IMR-90 (cell line): ENCODE measurements around the gene SEPTIN10. TPM values are rescaled to one million over a fixed set of nuclear protein-coding genes. Genes with fewer than 3 reads are reported as not detected.

ENCODE experiments used
- ATAC-seq: fragments of 200-7000 bp; cut with Tn5 transposase; 2 replicates; pipeline ENCODE4 v1.9.1; 2020; ENCODE audit warnings: low read depth, mild to moderate bottlenecking, moderate library complexity
- BruUV-seq: library from RNA; stranded (reverse); fragments of 400-500 nt; replicated peaks from 2 replicates; lab custom pipeline; 2021; lab: Mats Ljungman, UMichigan
- CTCF ChIA-PET: fragments of 300-600 bp; formaldehyde crosslinking; extraction: SDS; loops from one replicate; lab custom pipeline; 2021; ENCODE audit warnings: antibody characterized with exemption; lab: Yijun Ruan, JAX
- POLR2A ChIA-PET: fragments of 300-600 bp; sonication (Branson Sonifier 250); formaldehyde crosslinking; loops from one replicate; lab custom pipeline; 2022; ENCODE audit warnings: antibody characterized with exemption; ENCODE audit not compliant: unreplicated experiment; lab: Charles Lee
- DNase-seq: peaks from one replicate; pipeline ENCODE4 v3.0.0; 2013
- H2AFZ ChIP-seq: replicated peaks from 2 replicates; pipeline ENCODE3; 2013; ENCODE audit warnings: low read length, mild to moderate bottlenecking; ENCODE audit not compliant: poor library complexity
- H2AK5ac ChIP-seq: 2 replicates; pipeline ENCODE4 v1.6.1; 2013; ENCODE audit warnings: low read depth, low read length, inconsistent platforms
- H2AK9ac ChIP-seq: replicated peaks from 2 replicates; pipeline ENCODE3; 2013; ENCODE audit warnings: mild to moderate bottlenecking, low read depth, low read length, moderate library complexity; ENCODE audit not compliant: poor library complexity
- H2BK120ac ChIP-seq: 2 replicates; pipeline ENCODE4 v1.6.1; 2013; ENCODE audit warnings: low read depth, low read length, inconsistent platforms
- H2BK15ac ChIP-seq: 3 replicates; pipeline ENCODE4 v1.6.1; 2013; ENCODE audit warnings: low read depth, low read length, inconsistent platforms
- H2BK20ac ChIP-seq: 2 replicates; pipeline ENCODE4 v1.6.1; 2013; ENCODE audit warnings: low read depth, mild to moderate bottlenecking, inconsistent platforms, low read length, moderate library complexity
- H2BK5ac ChIP-seq: 2 replicates; pipeline ENCODE4 v1.6.1; 2013; ENCODE audit warnings: mild to moderate bottlenecking, low read depth, low read length, inconsistent platforms; ENCODE audit not compliant: poor library complexity, severe bottlenecking
- H3K14ac ChIP-seq: replicated peaks from 2 replicates; pipeline ENCODE4 v1.6.1; 2013; ENCODE audit warnings: low read depth, low read length, inconsistent platforms
- H3K18ac ChIP-seq: 2 replicates; pipeline ENCODE4 v1.6.1; 2013; ENCODE audit warnings: low read depth, low read length, control low read depth
- H3K23ac ChIP-seq: 2 replicates; pipeline ENCODE4 v1.6.1; 2013; ENCODE audit warnings: low read depth, low read length, inconsistent platforms
- H3K27ac ChIP-seq: 2 replicates; pipeline ENCODE4 v1.5.1; 2013; ENCODE audit warnings: mild to moderate bottlenecking, control low read depth, low read length; ENCODE audit not compliant: insufficient read depth
- H3K27me3 ChIP-seq: 2 replicates; pipeline ENCODE4 v1.6.1; 2013; ENCODE audit warnings: low read length; ENCODE audit not compliant: control insufficient read depth, insufficient read depth
- H3K36me3 ChIP-seq: 2 replicates; pipeline ENCODE4 v1.6.1; 2013; ENCODE audit warnings: low read length, mixed read lengths; ENCODE audit not compliant: control insufficient read depth, insufficient read depth
- H3K4ac ChIP-seq: 2 replicates; pipeline ENCODE4 v1.6.1; 2013; ENCODE audit warnings: low read depth, low read length, inconsistent platforms
- H3K4me1 ChIP-seq: 2 replicates; pipeline ENCODE4 v1.6.1; 2013; ENCODE audit warnings: low read length, mixed read lengths; ENCODE audit not compliant: control insufficient read depth, insufficient read depth
- H3K4me2 ChIP-seq: 2 replicates; pipeline ENCODE4 v1.6.1; 2013; ENCODE audit warnings: low read depth, mild to moderate bottlenecking, control low read depth, low read length, moderate library complexity
- H3K4me3 ChIP-seq: 2 replicates; pipeline ENCODE4 v1.5.1; 2013; ENCODE audit warnings: low read depth, mild to moderate bottlenecking, control low read depth, low read length, moderate library complexity; ENCODE audit not compliant: insufficient read depth
- H3K56ac ChIP-seq: 2 replicates; pipeline ENCODE4 v1.6.1; 2013; ENCODE audit warnings: low read length, inconsistent platforms; ENCODE audit not compliant: insufficient read depth; ENCODE audit errors: extremely low read depth
- H3K79me1 ChIP-seq, 2 experiments: 2 replicates each; pipeline ENCODE4 v1.6.1; 2013; ENCODE audit warnings: low read length in 2 of 2, inconsistent platforms in 1 of 2, low read depth in 1 of 2
- H3K9ac ChIP-seq: 2 replicates; pipeline ENCODE4 v1.6.1; 2013; ENCODE audit warnings: low read depth, low read length, control low read depth
- H3K9me1 ChIP-seq: 2 replicates; pipeline ENCODE4 v1.6.1; 2013; ENCODE audit warnings: low read length, inconsistent platforms; ENCODE audit not compliant: insufficient read depth
- H3K9me3 ChIP-seq: 2 replicates; pipeline ENCODE4 v1.6.1; 2013; ENCODE audit warnings: low read length; ENCODE audit not compliant: control insufficient read depth, insufficient read depth
- H4K20me1 ChIP-seq: 2 replicates; pipeline ENCODE4 v1.6.1; 2013; ENCODE audit warnings: low read length, inconsistent platforms; ENCODE audit not compliant: insufficient read depth
- H4K5ac ChIP-seq: 2 replicates; pipeline ENCODE4 v1.6.1; 2013; ENCODE audit warnings: mild to moderate bottlenecking, low read depth, low read length, control low read depth
- H4K8ac ChIP-seq, 2 experiments: 2 replicates each; pipeline ENCODE4 v1.6.1; 2013; ENCODE audit warnings: low read depth in 2 of 2, low read length in 2 of 2, control low read depth in 1 of 2, inconsistent platforms in 1 of 2
- H4K91ac ChIP-seq: 2 replicates; pipeline ENCODE4 v1.6.1; 2013; ENCODE audit warnings: low read depth, low read length, inconsistent platforms; ENCODE audit not compliant: insufficient read depth
- BHLHE40 ChIP-seq: fragments of 150-350 bp; IDR thresholded peaks from 2 replicates; pipeline ENCODE4 v1.6.1; 2016; ENCODE audit warnings: mild to moderate bottlenecking, low read depth, low read length
- CEBPB ChIP-seq: IDR thresholded peaks from 2 replicates; pipeline ENCODE4 v1.6.1; 2012; ENCODE audit warnings: low read depth, low read length, improper control_type of control experiment
- CHD1 ChIP-seq: IDR thresholded peaks from 2 replicates; pipeline ENCODE4 v1.6.1; 2012; ENCODE audit warnings: low read depth, low read length, improper control_type of control experiment
- CTCF ChIP-seq: conservative IDR thresholded peaks from 2 replicates; pipeline ENCODE4 v1.5.1; 2012; ENCODE audit warnings: mild to moderate bottlenecking, low read depth, low read length, improper control_type of control experiment
- ELK1 ChIP-seq: fragments of 150-350 bp; IDR thresholded peaks from 2 replicates; pipeline ENCODE4 v1.6.1; 2016; ENCODE audit warnings: low read depth, mild to moderate bottlenecking, low read length, moderate library complexity, borderline replicate concordance
- FOS ChIP-seq: fragments of 150-350 bp; IDR thresholded peaks from 2 replicates; pipeline ENCODE4 v1.6.1; 2016; ENCODE audit warnings: low read depth, low read length
- MAFK ChIP-seq: IDR thresholded peaks from 2 replicates; pipeline ENCODE4 v1.6.1; 2012; ENCODE audit warnings: low read depth, low read length, improper control_type of control experiment
- MAZ ChIP-seq: IDR thresholded peaks from 2 replicates; pipeline ENCODE4 v1.6.1; 2012; ENCODE audit warnings: low read depth, mild to moderate bottlenecking, low read length, improper control_type of control experiment, moderate library complexity, borderline replicate concordance
- MXI1 ChIP-seq: IDR thresholded peaks from 2 replicates; pipeline ENCODE4 v1.6.1; 2012; ENCODE audit warnings: low read depth, mild to moderate bottlenecking, low read length, moderate library complexity, borderline replicate concordance
- NFE2L2 ChIP-seq: fragments of 150-350 bp; IDR thresholded peaks from 2 replicates; pipeline ENCODE4 v1.6.1; 2016; ENCODE audit warnings: low read depth, mild to moderate bottlenecking, low read length
- POLR2A ChIP-seq: IDR thresholded peaks from 2 replicates; pipeline ENCODE4 v1.6.1; 2012; ENCODE audit warnings: mild to moderate bottlenecking, low read depth, low read length
- RAD21 ChIP-seq: IDR thresholded peaks from 2 replicates; pipeline ENCODE4 v1.6.1; 2012; ENCODE audit warnings: low read length, improper control_type of control experiment
- RCOR1 ChIP-seq: IDR thresholded peaks from 2 replicates; pipeline ENCODE4 v1.6.1; 2012; ENCODE audit warnings: mild to moderate bottlenecking, low read length, improper control_type of control experiment; ENCODE audit not compliant: insufficient replicate concordance
- RFX5 ChIP-seq: IDR thresholded peaks from 2 replicates; pipeline ENCODE4 v1.8.0; 2012; ENCODE audit warnings: low read depth, mild to moderate bottlenecking, low read length, moderate library complexity
- SMC3 ChIP-seq: fragments of 150-350 bp; IDR thresholded peaks from 2 replicates; pipeline ENCODE4 v1.6.1; 2016; ENCODE audit warnings: low read depth, mild to moderate bottlenecking, antibody characterized with exemption, low read length, moderate library complexity
- USF2 ChIP-seq: fragments of 150-350 bp; IDR thresholded peaks from 2 replicates; pipeline ENCODE4 v1.6.1; 2017; ENCODE audit warnings: mild to moderate bottlenecking, antibody characterized with exemption, low read length, low read depth
- WGBS, 2 experiments: methylation state at CpG; one replicate each; pipeline versions ENCODE4 v1.1.5 to v1.1.7; 2013; ENCODE audit warnings: missing lambda C conversion rate in 2 of 2; ENCODE audit not compliant: insufficient read length in 1 of 2; ENCODE audit errors: extremely low coverage in 2 of 2; 5-methylcytosine and 5-hydroxymethylcytosine counted together
- dilution Hi-C: fragments of 300-500 bp; cut with HindIII; formaldehyde crosslinking; loops from one replicate; pipeline ENCODE4 v1.14.3; 2018; ENCODE audit warnings: low sequenced_read_pairs; ENCODE audit not compliant: unreplicated experiment
- in situ Hi-C: fragments of 300-500 bp; cut with MboI; formaldehyde crosslinking; loops from 3 replicates; pipeline ENCODE4 v1.14.3; 2019; ENCODE audit warnings: low sequenced_read_pairs, inconsistent platforms, mixed read lengths
- intact Hi-C: fragments of 100-400 bp; cut with micrococcal nuclease; formaldehyde crosslinking; loops from 2 replicates; pipeline ENCODE4 v1.10.0; 2022
- polyA plus RNA-seq, 3 experiments: library from polyadenylated mRNA; depleted of rRNA; stranded (reverse); fragments of >200 nt; gene quantifications; 2 replicates each; pipeline ENCODE4 v1.2.3, GENCODE V29; 2012; ENCODE audit warnings: low replicate concordance in 1 of 3
- total RNA-seq: library from RNA; depleted of rRNA; stranded (reverse); fragments of >200 nt; gene quantifications from 2 replicates; pipeline ENCODE4 v1.2.3, GENCODE V29; 2012

Gene SEPTIN10
- total and polyA plus RNA-seq, 2 of the 4 experiments (the other 2 are of a cell fraction): 55.4 to 82.6 TPM

- dilution Hi-C loops: no loop called here
- no peaks in the 10 kb centered on the region for H3K9me3 ChIP-seq
- H2BK15ac ChIP-seq: no peak overlapping the region
- peaks cover 17% of the 10 kb centered on the region; the same call in 1 of the 2 replicates for H3K27me3 ChIP-seq
- no peak overlapping the region for H3K9ac ChIP-seq
- H3K23ac ChIP-seq: no peak overlapping the region
- H3K56ac ChIP-seq: no peak overlapping the region
- H2BK120ac ChIP-seq: no peak overlapping the region
- no TSS peak for BruUV-seq
- no peak overlapping the region for H2BK20ac ChIP-seq
- H4K8ac ChIP-seq: no peak overlapping the region
- 100% methylated on average over 1 of the region's 7 CpGs; no CpG with 5 or more reads in 1 of the 2 experiments for WGBS, 2 experiments
- H2AK5ac ChIP-seq: no peak overlapping the region
- H4K91ac ChIP-seq: no peak overlapping the region
- no peak overlapping the region for H2AFZ ChIP-seq
- no peak overlapping the region for H3K18ac ChIP-seq
- H3K4me1 ChIP-seq: no peaks in the 10 kb centered on the region
- no peaks in the 10 kb centered on the region for H3K9me1 ChIP-seq
- ATAC-seq: no peak
- no peaks in the 10 kb centered on the region for H3K36me3 ChIP-seq
- in situ Hi-C loops: no loop called here
- H3K4ac ChIP-seq: no peak overlapping the region
- TF ChIP-seq RFX5 (no peak), RCOR1 (no peak), ELK1 (no peak), MAZ (no peak), CEBPB (no peak), BHLHE40 (no peak), MXI1 (no peak), NFE2L2 (no peak), USF2 (no peak), MAFK (no peak), CHD1 (no peak), CTCF (no peak), RAD21 (no peak), FOS (no peak), POLR2A (no peak), SMC3 (no peak)
- ChIA-PET POLR2A (no interaction called here), CTCF (no interaction called here)
- H2BK5ac ChIP-seq: no peak overlapping the region
- intact Hi-C loops: no loop called here
- H3K27ac ChIP-seq: no peak overlapping the region
- no peak for DNase-seq
- H3K4me2 ChIP-seq: no peak overlapping the region
- H4K20me1 ChIP-seq: no peaks in the 10 kb centered on the region
- no peak overlapping the region for H3K4me3 ChIP-seq
- H4K5ac ChIP-seq: no peak overlapping the region
- H3K79me1 ChIP-seq: no peaks in the 10 kb centered on the region
- H2AK9ac ChIP-seq: no peak overlapping the region
- no peak overlapping the region for H3K14ac ChIP-seq
Measured at GRCh38 chr2:109522063-109522374, 91.7 kb downstream of the SEPTIN10 start.
